GM12874 (cell line): ENCODE data around the gene GBE1.

ENCODE experiments used
- TF ChIP-seq, protein P1 (sequence below): IDR thresholded peaks from 2 replicates; pipeline ENCODE4 v1.5.1; 2011; ENCODE audit warnings: low read depth, mild to moderate bottlenecking, control low read depth, low read length, moderate library complexity; ENCODE audit not compliant: insufficient read depth

Gene GBE1

DNA sequence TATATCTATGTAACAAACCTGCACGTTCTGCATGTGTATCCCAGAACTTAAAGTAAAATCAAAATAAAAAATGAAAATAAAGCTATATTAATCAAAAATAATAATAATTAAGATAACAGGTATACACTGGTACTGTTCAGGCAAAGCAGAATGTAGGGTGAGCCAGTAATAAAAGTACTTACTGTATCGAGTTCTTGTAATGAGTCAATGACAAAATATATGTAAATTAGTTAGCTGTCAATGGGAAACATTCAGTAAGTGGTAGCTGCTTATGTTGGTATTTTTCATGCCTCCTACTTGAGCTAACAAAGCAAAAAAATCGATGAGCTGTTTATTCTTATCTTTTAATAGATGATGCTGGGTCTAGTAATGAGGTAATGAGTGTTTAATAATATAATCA is 93.2 kb downstream of the GBE1 start:
- TF ChIP-seq, protein P1, sequence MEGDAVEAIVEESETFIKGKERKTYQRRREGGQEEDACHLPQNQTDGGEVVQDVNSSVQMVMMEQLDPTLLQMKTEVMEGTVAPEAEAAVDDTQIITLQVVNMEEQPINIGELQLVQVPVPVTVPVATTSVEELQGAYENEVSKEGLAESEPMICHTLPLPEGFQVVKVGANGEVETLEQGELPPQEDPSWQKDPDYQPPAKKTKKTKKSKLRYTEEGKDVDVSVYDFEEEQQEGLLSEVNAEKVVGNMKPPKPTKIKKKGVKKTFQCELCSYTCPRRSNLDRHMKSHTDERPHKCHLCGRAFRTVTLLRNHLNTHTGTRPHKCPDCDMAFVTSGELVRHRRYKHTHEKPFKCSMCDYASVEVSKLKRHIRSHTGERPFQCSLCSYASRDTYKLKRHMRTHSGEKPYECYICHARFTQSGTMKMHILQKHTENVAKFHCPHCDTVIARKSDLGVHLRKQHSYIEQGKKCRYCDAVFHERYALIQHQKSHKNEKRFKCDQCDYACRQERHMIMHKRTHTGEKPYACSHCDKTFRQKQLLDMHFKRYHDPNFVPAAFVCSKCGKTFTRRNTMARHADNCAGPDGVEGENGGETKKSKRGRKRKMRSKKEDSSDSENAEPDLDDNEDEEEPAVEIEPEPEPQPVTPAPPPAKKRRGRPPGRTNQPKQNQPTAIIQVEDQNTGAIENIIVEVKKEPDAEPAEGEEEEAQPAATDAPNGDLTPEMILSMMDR = no peak

DNA sequence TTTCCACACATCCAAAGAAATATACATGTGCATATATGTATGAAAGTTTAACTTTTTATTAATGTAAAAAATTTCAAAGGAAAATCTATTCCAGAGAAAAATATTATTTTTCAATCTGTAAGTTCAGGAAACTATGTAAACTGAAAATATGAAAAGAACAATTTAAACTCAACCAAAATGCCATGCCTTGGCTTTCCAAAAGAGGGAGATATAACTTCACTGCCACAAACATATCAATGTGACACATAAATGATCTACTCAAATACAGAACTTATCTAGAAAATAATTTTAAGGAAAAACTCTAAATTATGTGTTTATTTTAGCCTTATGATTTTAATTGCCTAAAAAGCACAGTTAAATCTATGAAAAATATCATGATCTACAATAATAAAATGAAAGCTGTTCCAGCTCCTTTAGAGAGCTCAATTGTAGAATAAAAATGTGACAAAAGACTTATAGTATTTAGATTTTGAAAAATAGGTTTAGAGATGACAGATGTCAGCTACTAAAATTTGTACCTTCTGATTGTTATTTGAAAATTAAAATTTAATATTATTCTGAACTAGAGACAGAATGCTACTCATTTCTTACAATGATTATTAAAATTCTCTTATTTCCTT is 94.8 kb downstream of the GBE1 start:
- TF ChIP-seq, protein P1 = peak; percentile 27; the same call in 1 of the 2 replicates

DNA sequence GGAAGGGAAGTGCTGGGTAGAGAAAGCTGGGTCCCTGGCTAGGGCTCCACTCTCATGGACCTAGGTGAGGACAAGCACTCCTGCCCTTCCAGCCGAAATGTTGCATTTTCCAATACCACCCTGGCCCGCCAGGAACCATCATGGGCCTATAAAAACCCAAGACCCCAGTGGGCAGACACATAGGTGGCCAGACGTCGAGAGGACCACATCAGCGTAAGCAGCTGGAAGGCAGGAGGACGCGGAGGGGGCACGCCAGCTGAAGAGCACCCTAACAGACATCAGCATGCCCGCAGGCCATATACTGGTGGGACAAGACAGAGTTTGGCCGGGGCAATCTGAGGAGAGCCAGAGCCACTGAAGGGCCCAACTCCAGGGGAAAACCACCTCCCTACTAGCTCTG is 98.3 kb downstream of the GBE1 start:
- TF ChIP-seq, protein P1 = no peak

DNA sequence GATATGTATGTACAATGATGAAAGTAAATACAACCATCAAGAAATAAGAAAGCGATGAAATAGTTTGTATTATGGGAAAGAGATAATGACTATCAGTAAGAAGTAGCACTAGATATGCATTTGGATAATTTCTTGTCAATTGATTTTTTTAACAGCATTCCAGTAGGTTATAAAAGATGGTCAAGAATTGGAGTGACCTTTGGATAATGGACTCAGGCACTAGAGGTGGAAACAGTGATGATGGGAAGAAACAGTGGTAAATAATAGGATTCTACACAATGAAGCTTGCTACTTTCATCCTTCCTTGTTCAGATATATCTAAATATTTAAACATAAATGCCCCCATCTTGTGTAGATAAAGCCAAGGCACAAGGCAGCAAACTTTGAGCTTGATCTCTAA is 101.4 kb downstream of the GBE1 start:
- TF ChIP-seq, protein P1 = no peak

DNA sequence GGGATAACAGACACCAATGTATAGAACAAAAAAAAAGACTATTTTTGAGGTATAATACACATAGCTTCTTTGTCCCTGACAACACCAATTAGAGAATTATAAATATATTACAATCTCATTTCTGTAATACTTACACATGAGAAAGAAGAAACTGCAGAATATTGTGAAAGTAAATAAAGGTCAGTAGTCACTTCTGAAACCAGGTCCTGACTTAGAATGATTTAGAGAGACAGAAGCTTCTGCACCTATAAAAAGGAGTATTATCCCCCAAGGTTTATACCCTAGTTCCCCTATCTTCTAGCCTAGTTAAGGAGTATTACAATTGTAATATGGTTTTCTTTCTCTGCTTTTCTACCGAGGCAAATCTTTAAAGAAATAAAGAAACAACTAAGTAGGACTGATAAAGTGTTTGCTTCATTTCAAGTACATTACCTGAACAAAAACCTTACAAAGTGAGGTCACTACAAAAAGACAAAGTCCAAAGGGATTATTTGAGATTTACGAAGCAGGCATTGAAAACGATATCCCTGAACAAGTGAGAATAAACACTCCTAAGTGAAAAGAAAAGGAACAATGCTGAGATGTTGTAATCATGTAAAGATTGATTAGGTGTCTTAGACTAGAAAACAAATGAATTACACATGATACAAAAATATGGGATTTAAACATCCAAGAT is 103.0 kb downstream of the GBE1 start:
- TF ChIP-seq, protein P1 = no peak

DNA sequence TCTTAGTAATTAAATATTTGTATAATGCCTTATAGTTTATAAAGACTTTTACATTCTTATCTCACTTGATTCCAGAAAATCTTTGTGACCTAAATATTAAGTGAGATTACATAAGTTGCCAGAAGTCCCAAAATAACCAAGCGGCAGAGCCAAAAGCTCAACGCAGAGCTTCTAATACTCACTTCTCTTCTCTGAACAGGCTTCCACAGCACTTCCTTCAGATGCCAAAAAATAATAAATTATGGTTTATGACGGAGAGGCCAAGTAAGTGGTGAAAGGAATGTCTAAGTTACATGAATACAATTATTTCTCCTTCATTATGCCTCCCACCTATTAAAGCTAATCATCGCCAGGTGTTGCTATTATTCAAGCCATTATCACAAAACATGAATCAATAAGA is 110.3 kb downstream of the GBE1 start:
- TF ChIP-seq, protein P1 = no peak

DNA sequence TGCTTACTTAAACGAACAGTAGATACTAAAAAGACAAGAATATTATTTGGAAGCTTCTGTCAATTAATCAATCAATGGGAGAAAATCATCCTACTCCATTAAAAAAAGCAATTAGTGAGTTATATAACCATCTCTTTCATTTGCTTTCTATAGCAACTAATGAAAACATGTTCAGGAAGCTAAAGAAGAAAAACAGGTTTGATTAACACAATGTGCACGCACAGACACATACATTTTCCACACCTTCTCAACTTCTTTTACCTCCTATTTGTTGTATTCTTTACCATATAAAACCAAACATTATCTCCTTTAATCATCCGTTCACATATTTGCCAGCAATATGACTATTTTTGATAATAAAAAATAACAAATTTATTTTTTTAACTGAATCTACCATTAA is 111.3 kb downstream of the GBE1 start:
- TF ChIP-seq, protein P1 = no peak
